ENCODE data around the gene ZFYVE26.

The ZFYVE26 gene

GRCh38 chr14:67704484-67705089 lies 111.8 kb downstream of the ZFYVE26 start:
- DNase-seq, result peak; percentile 69

GRCh38 chr14:67703997-67704396 lies 112.4 kb downstream of the ZFYVE26 start:
- peak; percentile 14 for DNase-seq

- DNase-seq, result peak; percentile 9
Observed at GRCh38 chr14:67701492-67701891, 114.9 kb downstream of the ZFYVE26 start, which contains the start of gene RDH12. Gene RDH12 (plus strand): TSS chr14:67701886. CDS start chr14:67722643, 20,757 bp downstream.

- no peak for DNase-seq
Observed at GRCh38 chr14:67698179-67698578, 118.2 kb downstream of the ZFYVE26 start.

GRCh38 chr14:67697006-67697405 lies 119.4 kb downstream of the ZFYVE26 start:
- DNase-seq, result no peak

All from suppressor macrophage treated with lipopolysaccharide for 4 hours (primary cell).